Suprapubic skin (tissue), 4 donors: ENCODE data around the gene SET. TPM values are rescaled to one million over a fixed set of nuclear protein-coding genes. Genes with fewer than 3 reads are reported as not detected.
"Not testable (repeated sequence)": the region's sequence is repeated elsewhere in the genome, so short reads cannot be mapped to it uniquely, and the experiment has no call there.

Source experiments
- DNase-seq, 2 donors: peaks; one replicate each; pipeline ENCODE4 v3.0.0-alpha.2; 2019; ENCODE audit warnings: low spot score in 2 of 2
- H3K27ac ChIP-seq: fragments of 200-600 bp; sonication (generic); one replicate; pipeline ENCODE4 v1.5.1; 2019
- H3K27me3 ChIP-seq: fragments of 200-600 bp; sonication (generic); one replicate; pipeline ENCODE4 v1.5.1; 2019
- H3K36me3 ChIP-seq: fragments of 200-600 bp; sonication (generic); one replicate; pipeline ENCODE4 v1.5.1; 2019
- H3K4me1 ChIP-seq: fragments of 200-600 bp; sonication (generic); one replicate; pipeline ENCODE4 v1.5.1; 2019
- H3K4me3 ChIP-seq: fragments of 200-600 bp; sonication (generic); one replicate; pipeline ENCODE4 v1.5.1; 2019; ENCODE audit warnings: mild to moderate bottlenecking
- H3K9me3 ChIP-seq: fragments of 200-600 bp; sonication (generic); one replicate; pipeline ENCODE4 v1.5.1; 2019
- CTCF ChIP-seq, 2 donors: fragments of 200-600 bp in 1 of 2; fragments of 450-650 bp in 1 of 2; sonication (generic) in 1 of 2; IDR thresholded peaks; one replicate each; pipeline ENCODE4 v1.5.1; 2016 to 2019; ENCODE audit warnings: antibody characterized with exemption in 2 of 2, mild to moderate bottlenecking in 1 of 2, moderate library complexity in 1 of 2
- EP300 ChIP-seq: sonication (generic); formaldehyde crosslinking; IDR thresholded peaks from one replicate; pipeline ENCODE4 v1.6.1; 2017; ENCODE audit warnings: antibody characterized with exemption
- POLR2A ChIP-seq, 2 donors: fragments of 450-650 bp; IDR thresholded peaks; one replicate each; pipeline ENCODE4 v1.6.1; 2017; ENCODE audit warnings: antibody characterized with exemption in 2 of 2, mild to moderate bottlenecking in 2 of 2, moderate library complexity in 2 of 2
- POLR2AphosphoS5 ChIP-seq, 3 donors: sonication (generic); formaldehyde crosslinking; IDR thresholded peaks; one replicate each; pipeline ENCODE4 v1.6.1; 2017; ENCODE audit warnings: antibody characterized with exemption in 3 of 3
- WGBS: methylation state at CpG from one replicate; pipeline ENCODE4 v1.1.5; 2018; 5-methylcytosine and 5-hydroxymethylcytosine counted together
- total RNA-seq, 4 donors: library from RNA; depleted of rRNA; stranded (reverse); fragments of >200 nt; gene quantifications; one replicate each; pipeline ENCODE4 v1.1.0, GENCODE V29; 2016

The SET gene
- total RNA-seq, 4 donors from 2014 or later: 101 to 166 (median 161) TPM

DNA sequence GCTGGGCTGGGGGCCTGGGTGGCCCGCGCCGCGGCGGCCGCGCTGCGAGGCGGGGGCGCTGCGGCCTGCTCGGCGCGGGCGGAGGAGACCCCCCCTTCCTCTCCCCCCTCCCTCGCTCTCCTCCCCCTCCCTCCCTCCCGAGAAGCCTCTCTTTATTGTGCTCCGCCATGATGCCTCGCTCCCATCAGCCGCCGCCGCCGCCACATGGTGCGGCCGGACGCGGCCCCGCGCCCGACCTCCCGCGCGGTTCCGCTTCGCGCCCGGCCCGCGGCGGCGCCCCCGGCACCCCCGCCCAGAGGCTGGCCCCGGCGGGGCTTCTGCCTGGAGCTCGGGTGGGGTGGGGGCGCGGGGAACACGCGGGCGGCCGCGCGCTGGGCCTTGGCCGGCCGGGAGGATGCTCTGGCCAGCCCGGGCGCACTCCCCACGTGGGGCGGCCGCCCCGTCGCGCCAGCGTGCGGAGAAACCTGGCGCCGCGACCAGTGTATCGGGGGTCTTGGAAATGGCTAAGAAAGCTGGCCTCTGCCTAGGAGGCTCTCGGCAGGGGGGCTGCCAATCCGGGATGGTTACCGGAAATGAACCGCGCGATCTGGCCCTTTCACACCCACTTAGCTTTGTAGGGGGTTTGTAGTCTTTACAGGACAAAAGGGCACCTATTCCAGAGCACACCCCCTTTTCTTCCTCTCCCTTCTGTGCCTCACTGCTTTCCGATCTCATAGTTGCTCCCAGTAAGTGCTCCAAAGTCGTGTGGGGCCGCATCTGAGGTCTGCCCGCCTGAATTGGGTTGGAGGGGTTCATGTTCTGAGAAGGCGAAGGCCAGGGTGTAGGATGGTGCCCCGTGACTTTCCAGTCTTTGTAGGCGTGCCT is 1.0 kb downstream of the SET start:
- Histone ChIP-seq H3K4me3 (peak overlapping the region; percentile 71), H3K27me3 (no peaks in the 10 kb centered on the region), H3K4me1 (peaks cover 39% of the 10 kb centered on the region), H3K9me3 (no peaks in the 10 kb centered on the region), H3K27ac (peak overlapping the region; percentile 95), H3K36me3 (peaks cover 32% of the 10 kb centered on the region)
- TF ChIP-seq POLR2A (IDR thresholded peaks at IDR 0.05) (no peak), EP300 (no peak), POLR2AphosphoS5 (IDR thresholded peaks at IDR 0.05) (no peak), CTCF (IDR thresholded peaks at IDR 0.05) (no peak)
- no peak for DNase-seq
- WGBS: under 1% methylated on average over 16 of the region's 83 CpGs

DNA sequence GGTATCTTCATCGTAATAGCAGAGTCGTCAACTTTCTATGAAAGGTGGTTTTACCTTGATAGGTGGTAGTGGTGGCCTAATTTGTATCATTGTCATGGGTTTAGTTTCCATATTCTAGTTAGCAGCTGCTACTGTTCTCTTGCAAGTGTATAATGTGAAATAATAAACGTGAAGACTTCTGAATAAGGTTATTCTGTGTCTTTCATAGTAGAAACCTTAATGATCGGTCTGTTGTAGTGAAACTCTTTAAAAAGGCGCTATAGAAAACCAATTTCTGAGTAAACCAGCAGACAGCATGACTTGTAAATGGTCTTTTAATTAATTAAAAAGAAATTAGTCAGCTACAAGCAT is 1.6 kb downstream of the SET start:
- H3K27ac ChIP-seq: no peak overlapping the region
- TF ChIP-seq EP300 (no peak), POLR2AphosphoS5 (IDR thresholded peaks at IDR 0.05) (no peak), POLR2A (IDR thresholded peaks at IDR 0.05) (no peak), CTCF (IDR thresholded peaks at IDR 0.05) (no peak)
- DNase-seq: no peak
- peaks cover 37% of the 10 kb centered on the region for H3K36me3 ChIP-seq
- H3K4me3 ChIP-seq: peak overlapping the region; percentile 71
- no peaks in the 10 kb centered on the region for H3K9me3 ChIP-seq
- no peaks in the 10 kb centered on the region for H3K27me3 ChIP-seq
- WGBS: 6% methylated on average over 5 of the region's 5 CpGs
- peaks cover 33% of the 10 kb centered on the region for H3K4me1 ChIP-seq

GRCh38 chr9:128693738-128694137 is 4.7 kb downstream of the SET start:
- H3K4me3 ChIP-seq, H3K9me3 ChIP-seq, H3K27me3 ChIP-seq, DNase-seq, H3K27ac ChIP-seq: not testable (repeated sequence)
- 92% methylated on average over 3 of the region's 3 CpGs for WGBS
- peaks cover 54% of the 10 kb centered on the region for H3K36me3 ChIP-seq
- H3K4me1 ChIP-seq: peaks cover 15% of the 10 kb centered on the region

- Histone ChIP-seq H3K4me1 (peaks cover 15% of the 10 kb centered on the region), H3K36me3 (peaks cover 54% of the 10 kb centered on the region), H3K4me3 (no peak overlapping the region), H3K27me3 (no peaks in the 10 kb centered on the region), H3K27ac (no peak overlapping the region), H3K9me3 (no peaks in the 10 kb centered on the region)
- WGBS: 77% methylated on average over 6 of the region's 6 CpGs
- no peak for TF ChIP-seq POLR2A (IDR thresholded peaks at IDR 0.05)
- TF ChIP-seq EP300: no peak
- TF ChIP-seq POLR2AphosphoS5 (IDR thresholded peaks at IDR 0.05): no peak
- no peak for TF ChIP-seq CTCF (IDR thresholded peaks at IDR 0.05)
- no peak for DNase-seq
Measured at GRCh38 chr9:128694344-128694743, 5.3 kb downstream of the SET start.

DNA sequence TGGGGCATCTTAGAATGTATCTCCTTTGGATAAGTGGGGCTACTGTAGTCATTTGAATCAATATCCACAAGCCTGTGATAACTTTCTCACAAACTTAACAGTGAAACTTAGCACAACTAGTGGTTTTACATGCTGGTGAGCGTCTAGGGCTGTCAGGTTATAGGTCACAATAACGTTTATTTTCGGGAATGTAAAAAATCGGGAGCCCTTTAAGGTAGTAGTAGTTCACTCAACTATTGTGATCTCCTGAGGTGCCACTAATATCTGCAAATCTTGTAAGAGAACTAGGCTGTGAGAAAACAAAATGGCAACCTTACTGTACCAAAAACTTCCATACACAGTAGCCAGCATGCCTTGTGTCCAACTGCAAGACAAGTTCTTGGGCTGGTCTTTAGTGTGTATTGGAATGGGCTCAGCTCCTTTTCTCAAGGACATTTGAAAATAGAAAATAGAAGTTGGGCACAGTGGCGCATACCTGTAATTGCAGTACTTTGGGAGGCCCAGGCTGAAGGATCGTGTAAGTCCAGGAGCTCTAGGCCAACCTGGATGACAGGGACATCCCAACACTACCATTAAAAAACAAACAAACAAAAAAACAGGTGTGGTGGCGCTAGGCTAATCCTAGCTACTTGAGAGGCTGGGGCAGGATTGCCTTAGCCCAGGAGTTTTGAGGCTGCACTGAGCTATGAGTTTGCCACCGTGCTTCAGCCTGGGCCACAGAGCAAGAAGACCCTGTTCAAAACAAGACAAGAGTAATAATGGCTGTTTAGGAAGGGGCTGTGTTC is 8.1 kb downstream of the SET start:
- WGBS: 77% methylated on average over 8 of the region's 8 CpGs
- no peaks in the 10 kb centered on the region for H3K9me3 ChIP-seq
- peaks cover 50% of the 10 kb centered on the region for H3K36me3 ChIP-seq
- no peak for TF ChIP-seq POLR2A (IDR thresholded peaks at IDR 0.05)
- no peak for TF ChIP-seq POLR2AphosphoS5 (IDR thresholded peaks at IDR 0.05)
- TF ChIP-seq CTCF (IDR thresholded peaks at IDR 0.05): no peak
- no peak for TF ChIP-seq EP300
- H3K27ac ChIP-seq: no peak overlapping the region
- DNase-seq: peak in 1 of 2 donors; percentile 10
- H3K4me3 ChIP-seq: no peak overlapping the region
- peaks cover 2% of the 10 kb centered on the region for H3K4me1 ChIP-seq
- no peaks in the 10 kb centered on the region for H3K27me3 ChIP-seq

- H3K36me3 ChIP-seq: peaks cover 29% of the 10 kb centered on the region
- not testable (repeated sequence) for H3K9me3 ChIP-seq, H3K27ac ChIP-seq, H3K4me3 ChIP-seq, H3K27me3 ChIP-seq
- 94% methylated on average over 28 of the region's 30 CpGs for WGBS
- H3K4me1 ChIP-seq: peaks cover 16% of the 10 kb centered on the region
- peak in 1 of 2 donors; percentile 44 for DNase-seq
Measured at GRCh38 chr9:128699096-128699795, 10.2 kb downstream of the SET start.
